Activated effector memory CD4-positive, alpha-beta T cell treated with Interleukin-2 at 50 U/mL for 16 hours (primary cell): ENCODE data around the gene RND3.

Experiments
- DNase-seq: peaks from one replicate; pipeline ENCODE4 v3.0.0-alpha.2; 2020

The RND3 gene

GRCh38 chr2:150491430-150491829, 4.0 kb upstream of the RND3 start:
- DNase-seq = no peak

GRCh38 chr2:150490466-150490865, 3.0 kb upstream of the RND3 start:
- DNase-seq = no peak

- no peak for DNase-seq
Observed at GRCh38 chr2:150486539-150487484, 655 bp downstream of the RND3 start.

GRCh38 chr2:150485871-150486538, 1.5 kb downstream of the RND3 start:
- DNase-seq = no peak

- no peak for DNase-seq
Observed at GRCh38 chr2:150485114-150485870, 2.2 kb downstream of the RND3 start.

GRCh38 chr2:150484461-150485021, 2.9 kb downstream of the RND3 start:
- DNase-seq = no peak

- DNase-seq = no peak
Observed at GRCh38 chr2:150484006-150484405, 3.5 kb downstream of the RND3 start.

GRCh38 chr2:150483532-150483931, 3.9 kb downstream of the RND3 start:
- no peak for DNase-seq

- no peak for DNase-seq
Observed at GRCh38 chr2:150482667-150483400, 4.6 kb downstream of the RND3 start.

GRCh38 chr2:150482111-150482510, 5.4 kb downstream of the RND3 start:
- no peak for DNase-seq

- no peak for DNase-seq
Observed at GRCh38 chr2:150480971-150481830, 6.3 kb downstream of the RND3 start.

- no peak for DNase-seq
Observed at GRCh38 chr2:150480241-150480640, 7.2 kb downstream of the RND3 start.

- no peak for DNase-seq
Observed at GRCh38 chr2:150479075-150479915, 8.2 kb downstream of the RND3 start.

GRCh38 chr2:150478200-150478974, 9.1 kb downstream of the RND3 start:
- DNase-seq = no peak

- no peak for DNase-seq
Observed at GRCh38 chr2:150477347-150477746, 10.1 kb downstream of the RND3 start.

GRCh38 chr2:150476809-150477302, 10.6 kb downstream of the RND3 start:
- DNase-seq = no peak

GRCh38 chr2:150476286-150476685, 11.2 kb downstream of the RND3 start:
- no peak for DNase-seq

- no peak for DNase-seq
Observed at GRCh38 chr2:150475479-150476250, 11.8 kb downstream of the RND3 start.
